ENCODE measurements around the gene POLR1C.
"Not testable (repeated sequence)": the region's sequence is repeated elsewhere in the genome, so short reads cannot be mapped to it uniquely, and the experiment has no call there.

Gene POLR1C

GRCh38 chr6:43498291-43498690 is 18.6 kb upstream of the POLR1C start:
- H3K9me3 ChIP-seq (ENCODE audit: control insufficient read depth, insufficient read depth, low read depth, low read length); H3K4me1 ChIP-seq (ENCODE audit: control insufficient read depth, insufficient read depth, low read length); H3K27ac ChIP-seq (ENCODE audit: extremely low read depth, low read depth, low read length); H3K4me3 ChIP-seq (ENCODE audit: low read depth, low read length); POLR2A ChIA-PET: not testable (repeated sequence)
- H3K36me3 ChIP-seq (ENCODE audit: control insufficient read depth in 2 of 2, insufficient read depth in 1 of 2, low read length in 2 of 2), result peaks cover 9 to 75% of the 10 kb centered on the region in 2 experiments; a peak in 2 of 3 replicates
- peak; percentile 64; the same call in 1 of the 2 replicates for TF ChIP-seq ZNF121 (tag by site-specific recombination; IDR thresholded peaks at IDR 0.05)
- CTCF ChIA-PET, result interaction anchor here (0.6 to 11.2 kb wide), 7 partner anchors 10 to 759 kb away, joined by 3 to 142 read pairs (median 6); partner anchors contain the start of genes DLK2, DNPH1 and LRRC73

DNA sequence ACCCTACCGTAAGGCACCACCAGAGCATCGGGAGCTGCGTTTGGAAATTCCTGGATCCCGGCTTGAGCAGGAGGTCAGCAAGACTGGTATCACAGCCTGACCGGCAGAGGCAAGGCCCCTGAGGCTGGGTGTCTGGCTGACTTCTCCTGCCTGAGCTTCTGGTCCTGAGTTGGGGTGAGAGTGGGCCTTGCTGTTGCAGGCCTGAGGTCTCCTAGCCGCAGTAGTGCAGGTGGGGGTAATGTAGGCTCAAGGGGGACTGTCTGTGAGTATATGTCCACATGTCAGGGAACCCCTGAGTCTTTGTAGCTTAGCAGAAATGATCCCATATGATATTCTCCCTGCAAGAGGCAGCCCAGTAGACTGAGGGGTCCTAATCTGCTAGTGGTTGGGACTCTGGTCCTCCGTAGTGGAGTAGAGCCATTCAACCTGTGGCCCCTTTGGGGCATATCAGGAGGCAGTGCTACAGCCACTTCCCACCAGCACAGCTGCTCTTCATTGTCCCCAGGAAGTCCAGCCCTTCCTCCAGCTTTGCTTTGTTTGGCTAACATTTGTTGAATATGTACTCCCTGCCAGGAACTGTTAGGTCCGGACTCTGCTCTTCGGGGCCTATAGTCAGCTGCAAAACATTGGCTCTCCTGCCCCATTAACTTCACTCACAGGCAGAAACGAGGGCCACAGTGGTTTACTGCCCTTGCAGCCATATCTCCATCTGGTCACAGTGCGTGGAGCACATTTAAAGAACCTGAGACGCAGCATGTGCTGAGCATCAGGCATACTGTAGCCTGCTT is 17.7 kb upstream of the POLR1C start:
- Histone ChIP-seq H3K9me3 (ENCODE audit: control insufficient read depth, insufficient read depth, low read depth, low read length) (no peaks in the 10 kb centered on the region), H3K27ac (ENCODE audit: extremely low read depth, low read depth, low read length) (no peak overlapping the region), H3K4me1 (ENCODE audit: control insufficient read depth, insufficient read depth, low read length) (peaks cover 7% of the 10 kb centered on the region), H3K4me3 (ENCODE audit: low read depth, low read length) (no peak overlapping the region), H3K36me3 (ENCODE audit: control insufficient read depth in 2 of 2, insufficient read depth in 1 of 2, low read length in 2 of 2) (peaks cover 13 to 72% of the 10 kb centered on the region in 2 experiments; a peak in 2 of 3 replicates)
- CTCF ChIA-PET, result interaction anchor here (0.6 to 11.2 kb wide), 4 partner anchors 9 to 270 kb away, joined by 3 to 142 read pairs (median 3); partner anchors contain the start of genes DNPH1 and LRRC73
- POLR2A ChIA-PET, result no interaction called here
- TF ChIP-seq YY2 (tag by site-specific recombination; IDR thresholded peaks at IDR 0.05) (no peak), ZNF513 (tag by site-specific recombination; IDR thresholded peaks at IDR 0.05) (no peak), ZNF366 (tag by site-specific recombination; conservative IDR thresholded peaks at IDR 0.05) (no peak), ZNF621 (tag by site-specific recombination; IDR thresholded peaks at IDR 0.05) (no peak), KLF16 (tag by site-specific recombination; IDR thresholded peaks at IDR 0.05) (no peak), ZNF423 (tag by site-specific recombination; IDR thresholded peaks at IDR 0.05) (no peak), ZNF239 (tag by site-specific recombination; IDR thresholded peaks at IDR 0.05) (no peak), ZNF174 (tag by site-specific recombination; IDR thresholded peaks at IDR 0.05) (no peak), ZNF10 (tag by site-specific recombination; IDR thresholded peaks at IDR 0.05) (no peak), ZNF626 (tag by site-specific recombination; IDR thresholded peaks at IDR 0.05) (no peak), ZNF354C (tag by site-specific recombination; IDR thresholded peaks at IDR 0.05; ENCODE audit: borderline replicate concordance, low read depth) (no peak), INSM2 (tag by site-specific recombination; IDR thresholded peaks at IDR 0.05) (no peak), WT1 (tag by site-specific recombination; IDR thresholded peaks at IDR 0.05) (no peak), CTCF (tag by site-specific recombination; IDR thresholded peaks at IDR 0.05) (no peak), MZF1 (tag by site-specific recombination; IDR thresholded peaks at IDR 0.05; ENCODE audit: borderline replicate concordance) (no peak)
- TF ChIP-seq, protein P1, sequence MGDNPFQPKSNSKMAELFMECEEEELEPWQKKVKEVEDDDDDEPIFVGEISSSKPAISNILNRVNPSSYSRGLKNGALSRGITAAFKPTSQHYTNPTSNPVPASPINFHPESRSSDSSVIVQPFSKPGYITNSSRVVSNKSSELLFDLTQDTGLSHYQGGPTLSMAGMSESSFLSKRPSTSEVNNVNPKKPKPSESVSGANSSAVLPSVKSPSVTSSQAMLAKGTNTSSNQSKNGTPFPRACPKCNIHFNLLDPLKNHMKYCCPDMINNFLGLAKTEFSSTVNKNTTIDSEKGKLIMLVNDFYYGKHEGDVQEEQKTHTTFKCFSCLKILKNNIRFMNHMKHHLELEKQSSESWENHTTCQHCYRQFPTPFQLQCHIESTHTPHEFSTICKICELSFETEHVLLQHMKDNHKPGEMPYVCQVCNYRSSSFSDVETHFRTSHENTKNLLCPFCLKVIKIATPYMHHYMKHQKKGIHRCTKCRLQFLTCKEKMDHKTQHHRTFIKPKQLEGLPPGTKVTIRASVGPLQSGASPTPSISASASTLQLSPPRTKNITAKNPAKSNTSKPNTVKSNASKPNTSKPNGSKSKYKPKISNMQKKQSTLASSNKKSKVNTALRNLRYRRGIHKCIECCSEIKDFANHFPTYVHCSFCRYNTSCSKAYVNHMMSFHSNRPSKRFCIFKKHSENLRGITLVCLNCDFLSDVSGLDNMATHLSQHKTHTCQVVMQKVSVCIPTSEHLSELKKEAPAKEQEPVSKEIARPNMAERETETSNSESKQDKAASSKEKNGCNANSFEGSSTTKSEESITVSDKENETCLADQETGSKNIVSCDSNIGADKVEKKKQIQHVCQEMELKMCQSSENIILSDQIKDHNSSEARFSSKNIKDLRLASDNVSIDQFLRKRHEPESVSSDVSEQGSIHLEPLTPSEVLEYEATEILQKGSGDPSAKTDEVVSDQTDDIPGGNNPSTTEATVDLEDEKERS (tag by site-specific recombination; IDR thresholded peaks at IDR 0.05), result no peak
- TF ChIP-seq, protein P2, sequence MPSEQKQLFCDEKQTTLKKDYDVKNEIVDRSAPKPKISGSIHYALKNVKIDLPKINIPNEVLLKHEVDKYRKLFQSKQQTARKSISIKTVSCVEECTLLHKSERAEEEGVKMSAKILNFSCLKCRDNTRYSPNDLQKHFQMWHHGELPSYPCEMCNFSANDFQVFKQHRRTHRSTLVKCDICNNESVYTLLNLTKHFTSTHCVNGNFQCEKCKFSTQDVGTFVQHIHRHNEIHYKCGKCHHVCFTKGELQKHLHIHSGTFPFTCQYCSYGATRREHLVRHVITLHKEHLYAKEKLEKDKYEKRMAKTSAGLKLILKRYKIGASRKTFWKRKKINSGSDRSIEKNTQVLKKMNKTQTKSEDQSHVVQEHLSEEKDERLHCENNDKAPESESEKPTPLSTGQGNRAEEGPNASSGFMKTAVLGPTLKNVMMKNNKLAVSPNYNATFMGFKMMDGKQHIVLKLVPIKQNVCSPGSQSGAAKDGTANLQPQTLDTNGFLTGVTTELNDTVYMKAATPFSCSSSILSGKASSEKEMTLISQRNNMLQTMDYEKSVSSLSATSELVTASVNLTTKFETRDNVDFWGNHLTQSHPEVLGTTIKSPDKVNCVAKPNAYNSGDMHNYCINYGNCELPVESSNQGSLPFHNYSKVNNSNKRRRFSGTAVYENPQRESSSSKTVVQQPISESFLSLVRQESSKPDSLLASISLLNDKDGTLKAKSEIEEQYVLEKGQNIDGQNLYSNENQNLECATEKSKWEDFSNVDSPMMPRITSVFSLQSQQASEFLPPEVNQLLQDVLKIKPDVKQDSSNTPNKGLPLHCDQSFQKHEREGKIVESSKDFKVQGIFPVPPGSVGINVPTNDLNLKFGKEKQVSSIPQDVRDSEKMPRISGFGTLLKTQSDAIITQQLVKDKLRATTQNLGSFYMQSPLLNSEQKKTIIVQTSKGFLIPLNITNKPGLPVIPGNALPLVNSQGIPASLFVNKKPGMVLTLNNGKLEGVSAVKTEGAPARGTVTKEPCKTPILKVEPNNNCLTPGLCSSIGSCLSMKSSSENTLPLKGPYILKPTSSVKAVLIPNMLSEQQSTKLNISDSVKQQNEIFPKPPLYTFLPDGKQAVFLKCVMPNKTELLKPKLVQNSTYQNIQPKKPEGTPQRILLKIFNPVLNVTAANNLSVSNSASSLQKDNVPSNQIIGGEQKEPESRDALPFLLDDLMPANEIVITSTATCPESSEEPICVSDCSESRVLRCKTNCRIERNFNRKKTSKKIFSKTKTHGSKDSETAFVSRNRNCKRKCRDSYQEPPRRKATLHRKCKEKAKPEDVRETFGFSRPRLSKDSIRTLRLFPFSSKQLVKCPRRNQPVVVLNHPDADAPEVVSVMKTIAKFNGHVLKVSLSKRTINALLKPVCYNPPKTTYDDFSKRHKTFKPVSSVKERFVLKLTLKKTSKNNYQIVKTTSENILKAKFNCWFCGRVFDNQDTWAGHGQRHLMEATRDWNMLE (tag by site-specific recombination; conservative IDR thresholded peaks at IDR 0.05; ENCODE audit: low read depth), result no peak
